ENCODE data around the gene RBM26.

DNA sequence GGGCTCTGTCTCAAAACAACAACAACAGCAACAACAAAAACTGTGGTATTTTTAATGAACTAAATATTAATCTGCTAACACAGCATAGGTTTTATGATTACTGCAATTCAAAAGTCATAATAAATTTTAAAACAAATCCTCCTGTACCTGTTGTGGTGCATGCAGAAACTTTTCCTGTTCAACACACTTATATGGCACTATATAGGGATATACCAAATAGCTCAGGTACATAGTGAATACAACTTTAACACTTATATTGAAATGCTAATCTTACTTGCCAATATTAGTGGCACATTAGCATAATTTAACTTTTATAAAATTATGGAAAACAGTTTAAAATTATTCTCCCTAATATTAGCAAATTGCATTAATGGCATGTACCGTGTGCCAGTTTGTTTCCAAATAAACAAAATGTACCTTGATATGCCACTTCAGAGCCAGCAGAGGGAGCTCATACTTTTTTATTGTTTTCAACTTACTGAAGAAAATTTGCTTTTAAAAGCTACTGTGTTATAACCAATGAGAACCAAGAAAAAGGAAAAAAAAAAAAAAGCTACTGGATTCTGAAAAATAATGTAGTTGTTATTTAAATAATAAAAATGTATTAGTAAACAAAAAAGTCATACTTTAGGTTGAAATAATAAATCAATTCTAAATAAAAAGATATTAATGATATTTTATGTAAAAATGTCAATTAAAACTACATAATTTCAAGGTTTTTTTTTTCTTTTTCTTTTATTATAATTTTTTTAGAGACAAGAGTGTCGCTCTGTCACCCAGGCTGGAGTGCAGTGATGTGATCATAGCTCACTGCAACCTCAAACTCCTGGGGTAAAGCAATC is 18.0 kb upstream of the RBM26 start:
- TF ChIP-seq POLR2A (IDR thresholded peaks at IDR 0.05) (no peak), EP300 (IDR thresholded peaks at IDR 0.05) (no peak), POLR2AphosphoS5 (IDR thresholded peaks at IDR 0.05) (no peak)
- TF ChIP-seq, protein P1, sequence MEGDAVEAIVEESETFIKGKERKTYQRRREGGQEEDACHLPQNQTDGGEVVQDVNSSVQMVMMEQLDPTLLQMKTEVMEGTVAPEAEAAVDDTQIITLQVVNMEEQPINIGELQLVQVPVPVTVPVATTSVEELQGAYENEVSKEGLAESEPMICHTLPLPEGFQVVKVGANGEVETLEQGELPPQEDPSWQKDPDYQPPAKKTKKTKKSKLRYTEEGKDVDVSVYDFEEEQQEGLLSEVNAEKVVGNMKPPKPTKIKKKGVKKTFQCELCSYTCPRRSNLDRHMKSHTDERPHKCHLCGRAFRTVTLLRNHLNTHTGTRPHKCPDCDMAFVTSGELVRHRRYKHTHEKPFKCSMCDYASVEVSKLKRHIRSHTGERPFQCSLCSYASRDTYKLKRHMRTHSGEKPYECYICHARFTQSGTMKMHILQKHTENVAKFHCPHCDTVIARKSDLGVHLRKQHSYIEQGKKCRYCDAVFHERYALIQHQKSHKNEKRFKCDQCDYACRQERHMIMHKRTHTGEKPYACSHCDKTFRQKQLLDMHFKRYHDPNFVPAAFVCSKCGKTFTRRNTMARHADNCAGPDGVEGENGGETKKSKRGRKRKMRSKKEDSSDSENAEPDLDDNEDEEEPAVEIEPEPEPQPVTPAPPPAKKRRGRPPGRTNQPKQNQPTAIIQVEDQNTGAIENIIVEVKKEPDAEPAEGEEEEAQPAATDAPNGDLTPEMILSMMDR (IDR thresholded peaks at IDR 0.05), result peak; percentile 25 to 70 (median 66)

All from gastroesophageal sphincter (tissue), 3 donors.